GM23338 (cell line): Measurements from ENCODE around the gene KRT6A. TPM values are rescaled to one million over a fixed set of nuclear protein-coding genes. Genes with fewer than 3 reads are reported as not detected.

Source experiments
- ATAC-seq: fragments of 200-7000 bp; cut with Tn5 transposase; 3 replicates; pipeline ENCODE4 v1.9.1; 2020
- DNase-seq: peaks from one replicate; pipeline ENCODE4 v3.0.0-alpha.2; 2015; ENCODE audit warnings: low spot score
- H2AFZ ChIP-seq: fragments of 200-600 bp; sonication (generic); 2 replicates; pipeline ENCODE4 v1.8.0; 2016; ENCODE audit warnings: antibody characterized with exemption, mild to moderate bottlenecking, moderate library complexity
- H3F3A ChIP-seq: fragments of 200-600 bp; sonication (generic); replicated peaks from 2 replicates; pipeline ENCODE4 v1.8.0; 2017; ENCODE audit warnings: antibody characterized with exemption, mixed run types, low read depth
- H3K27ac ChIP-seq: fragments of 200-600 bp; sonication (generic); 2 replicates; pipeline ENCODE4 v1.6.1; 2016; ENCODE audit warnings: low read depth
- H3K27me3 ChIP-seq: fragments of 200-600 bp; sonication (generic); 2 replicates; pipeline ENCODE4 v1.8.0; 2016; ENCODE audit warnings: mild to moderate bottlenecking, mixed run types, moderate library complexity; ENCODE audit not compliant: insufficient read depth
- H3K36me3 ChIP-seq: fragments of 200-600 bp; sonication (generic); 2 replicates; pipeline ENCODE4 v1.8.0; 2016; ENCODE audit warnings: mild to moderate bottlenecking; ENCODE audit not compliant: insufficient read depth
- H3K4me1 ChIP-seq: fragments of 200-600 bp; sonication (generic); 2 replicates; pipeline ENCODE4 v1.8.0; 2016; ENCODE audit warnings: mild to moderate bottlenecking, moderate library complexity; ENCODE audit not compliant: insufficient read depth
- H3K4me2 ChIP-seq: fragments of 200-600 bp; sonication (generic); 2 replicates; pipeline ENCODE4 v1.7.1; 2017; ENCODE audit warnings: mixed run types
- H3K4me3 ChIP-seq: fragments of 200-600 bp; sonication (generic); 2 replicates; pipeline ENCODE4 v1.6.1; 2016; ENCODE audit warnings: mixed run types
- H3K79me2 ChIP-seq: fragments of 200-600 bp; sonication (generic); replicated peaks from 2 replicates; pipeline ENCODE4 v1.8.0; 2017; ENCODE audit warnings: mild to moderate bottlenecking; ENCODE audit not compliant: insufficient read depth
- H3K9me2 ChIP-seq: fragments of 200-600 bp; sonication (generic); 2 replicates; pipeline ENCODE4 v1.8.0; 2017; ENCODE audit not compliant: insufficient read depth
- H4K20me1 ChIP-seq: fragments of 200-600 bp; sonication (generic); replicated peaks from 2 replicates; pipeline ENCODE4 v1.8.0; 2017; ENCODE audit warnings: mild to moderate bottlenecking; ENCODE audit not compliant: insufficient read depth
- H3K27ac Mint-ChIP-seq: 2 replicates; pipeline ENCODE4 v1.8.0; 2020; ENCODE audit warnings: inconsistent platforms, mild to moderate bottlenecking, moderate library complexity, mixed read lengths
- H3K27me3 Mint-ChIP-seq: 3 replicates; pipeline ENCODE4 v1.8.0; 2022; ENCODE audit warnings: low read depth, mild to moderate bottlenecking, moderate library complexity, mixed read lengths, inconsistent platforms; ENCODE audit not compliant: insufficient read depth, poor library complexity
- H3K36me3 Mint-ChIP-seq: 3 replicates; pipeline ENCODE4 v1.8.0; 2021; ENCODE audit warnings: low read depth, mild to moderate bottlenecking, inconsistent platforms, moderate library complexity, mixed read lengths
- H3K4me1 Mint-ChIP-seq: 3 replicates; pipeline ENCODE4 v1.8.0; 2020; ENCODE audit warnings: mild to moderate bottlenecking, inconsistent platforms, mixed read lengths
- H3K4me3 Mint-ChIP-seq: 3 replicates; pipeline ENCODE4 v1.8.0; 2021; ENCODE audit warnings: moderate library complexity, mild to moderate bottlenecking, inconsistent platforms, mixed read lengths
- H3K9me3 Mint-ChIP-seq: 3 replicates; pipeline ENCODE4 v1.8.0; 2020; ENCODE audit warnings: moderate library complexity, mild to moderate bottlenecking, inconsistent platforms, mixed read lengths
- CREB1 ChIP-seq: fragments of 250-450 bp; sonication (Bioruptor Pico); IDR thresholded peaks from 2 replicates; pipeline ENCODE4 v1.5.0; 2020; ENCODE audit warnings: low read depth, mild to moderate bottlenecking, moderate library complexity
- EZH2 ChIP-seq: fragments of 200-600 bp; sonication (generic); IDR thresholded peaks from one replicate; pipeline ENCODE4 v1.8.0; 2017; ENCODE audit warnings: antibody characterized with exemption, mild to moderate bottlenecking, low read depth; ENCODE audit not compliant: unreplicated experiment
- EZH2phosphoT487 ChIP-seq: fragments of 200-600 bp; sonication (generic); IDR thresholded peaks from one replicate; pipeline ENCODE4 v1.8.1; 2018; ENCODE audit warnings: antibody characterized with exemption; ENCODE audit not compliant: unreplicated experiment
- JUNB ChIP-seq: IDR thresholded peaks from one replicate; pipeline ENCODE4 v1.6.1; 2016; ENCODE audit warnings: antibody characterized with exemption; ENCODE audit not compliant: unreplicated experiment
- NANOG ChIP-seq: IDR thresholded peaks from 2 replicates; pipeline ENCODE4 v1.6.1; 2016; ENCODE audit warnings: antibody characterized with exemption, borderline replicate concordance
- POLR2AphosphoS5 ChIP-seq: IDR thresholded peaks from 2 replicates; pipeline ENCODE4 v1.6.1; 2016; ENCODE audit warnings: antibody characterized with exemption, low read depth
- STAT1 ChIP-seq: IDR thresholded peaks from one replicate; pipeline ENCODE4 v1.6.1; 2016; ENCODE audit warnings: antibody characterized with exemption; ENCODE audit not compliant: unreplicated experiment
- ZNF114 ChIP-seq: fragments of 250-450 bp; sonication (Bioruptor Pico); IDR thresholded peaks from 2 replicates; pipeline ENCODE4 v1.5.0; 2020; ENCODE audit warnings: mild to moderate bottlenecking, moderate library complexity
- ZNF331 ChIP-seq: fragments of 250-450 bp; sonication (Bioruptor Pico); IDR thresholded peaks from 2 replicates; pipeline ENCODE4 v1.5.0; 2020; ENCODE audit warnings: low read depth, mild to moderate bottlenecking, moderate library complexity
- polyA plus RNA-seq: library from polyadenylated mRNA; unstranded; fragments of >200 nt; fragmentation: Nextera tagmentation; extraction: Ambion mirVana; gene quantifications from 2 replicates; pipeline ENCODE4 v1.2.1, GENCODE V29; 2016
- total RNA-seq: library from RNA; depleted of rRNA; stranded (reverse); fragments of >200 nt; shearing (Covaris generic); gene quantifications from 2 replicates; pipeline ENCODE4 v1.2.3, GENCODE V29; 2014
- TF ChIP-seq, protein P1 (sequence below): IDR thresholded peaks from 2 replicates; pipeline ENCODE4 v1.6.1; 2016; ENCODE audit warnings: antibody characterized with exemption
- TF ChIP-seq, protein P2 (sequence below): fragments of 250-450 bp; sonication (Bioruptor Pico); IDR thresholded peaks from 2 replicates; pipeline ENCODE4 v1.5.0; 2020; ENCODE audit warnings: mild to moderate bottlenecking, moderate library complexity
- TF ChIP-seq, protein P3 (sequence below), 2 experiments: fragments of 200-600 bp in 1 of 2; sonication (generic) in 1 of 2; conservative IDR thresholded peaks; 2 replicates each; pipeline versions ENCODE4 v1.5.1 to v1.6.1; 2016 to 2017; ENCODE audit warnings: antibody characterized with exemption in 2 of 2, low read depth in 2 of 2, mild to moderate bottlenecking in 2 of 2, moderate library complexity in 1 of 2
- TF ChIP-seq, protein P4 (sequence below): IDR thresholded peaks from one replicate; pipeline ENCODE4 v1.6.1; 2018; ENCODE audit warnings: antibody characterized with exemption; ENCODE audit not compliant: unreplicated experiment

KRT6A gene
- total and polyA plus RNA-seq, 2 experiments from 2014 or later, result not detected

DNA sequence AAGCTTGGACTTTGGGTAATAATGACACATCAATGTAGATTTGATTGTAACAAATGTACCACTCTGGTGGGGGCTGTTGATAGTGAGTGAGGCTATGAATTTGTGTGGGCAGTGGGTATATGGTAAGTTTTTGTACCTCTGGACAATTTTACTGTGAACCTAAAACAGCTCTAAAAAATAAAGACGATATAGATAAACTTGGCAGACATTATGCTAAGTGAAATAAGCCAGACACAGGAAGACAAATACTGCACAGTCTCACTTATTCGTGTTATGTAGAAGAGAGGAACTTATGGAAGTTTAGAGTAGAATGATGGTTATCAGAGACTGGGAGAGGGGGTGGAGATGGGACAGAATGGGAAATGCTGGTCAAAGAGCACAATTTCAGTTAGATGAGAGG, 28.2 kb downstream of the KRT6A start:
- TF ChIP-seq JUNB (no peak), EZH2phosphoT487 (no peak), EZH2 (no peak), STAT1 (no peak), NANOG (no peak), ZNF331 (CRISPR knock-in tag) (no peak), ZNF114 (CRISPR knock-in tag) (no peak), CREB1 (CRISPR knock-in tag) (no peak), POLR2AphosphoS5 (no peak)
- TF ChIP-seq, protein P1, sequence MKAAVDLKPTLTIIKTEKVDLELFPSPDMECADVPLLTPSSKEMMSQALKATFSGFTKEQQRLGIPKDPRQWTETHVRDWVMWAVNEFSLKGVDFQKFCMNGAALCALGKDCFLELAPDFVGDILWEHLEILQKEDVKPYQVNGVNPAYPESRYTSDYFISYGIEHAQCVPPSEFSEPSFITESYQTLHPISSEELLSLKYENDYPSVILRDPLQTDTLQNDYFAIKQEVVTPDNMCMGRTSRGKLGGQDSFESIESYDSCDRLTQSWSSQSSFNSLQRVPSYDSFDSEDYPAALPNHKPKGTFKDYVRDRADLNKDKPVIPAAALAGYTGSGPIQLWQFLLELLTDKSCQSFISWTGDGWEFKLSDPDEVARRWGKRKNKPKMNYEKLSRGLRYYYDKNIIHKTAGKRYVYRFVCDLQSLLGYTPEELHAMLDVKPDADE, result no peak
- TF ChIP-seq, protein P2, sequence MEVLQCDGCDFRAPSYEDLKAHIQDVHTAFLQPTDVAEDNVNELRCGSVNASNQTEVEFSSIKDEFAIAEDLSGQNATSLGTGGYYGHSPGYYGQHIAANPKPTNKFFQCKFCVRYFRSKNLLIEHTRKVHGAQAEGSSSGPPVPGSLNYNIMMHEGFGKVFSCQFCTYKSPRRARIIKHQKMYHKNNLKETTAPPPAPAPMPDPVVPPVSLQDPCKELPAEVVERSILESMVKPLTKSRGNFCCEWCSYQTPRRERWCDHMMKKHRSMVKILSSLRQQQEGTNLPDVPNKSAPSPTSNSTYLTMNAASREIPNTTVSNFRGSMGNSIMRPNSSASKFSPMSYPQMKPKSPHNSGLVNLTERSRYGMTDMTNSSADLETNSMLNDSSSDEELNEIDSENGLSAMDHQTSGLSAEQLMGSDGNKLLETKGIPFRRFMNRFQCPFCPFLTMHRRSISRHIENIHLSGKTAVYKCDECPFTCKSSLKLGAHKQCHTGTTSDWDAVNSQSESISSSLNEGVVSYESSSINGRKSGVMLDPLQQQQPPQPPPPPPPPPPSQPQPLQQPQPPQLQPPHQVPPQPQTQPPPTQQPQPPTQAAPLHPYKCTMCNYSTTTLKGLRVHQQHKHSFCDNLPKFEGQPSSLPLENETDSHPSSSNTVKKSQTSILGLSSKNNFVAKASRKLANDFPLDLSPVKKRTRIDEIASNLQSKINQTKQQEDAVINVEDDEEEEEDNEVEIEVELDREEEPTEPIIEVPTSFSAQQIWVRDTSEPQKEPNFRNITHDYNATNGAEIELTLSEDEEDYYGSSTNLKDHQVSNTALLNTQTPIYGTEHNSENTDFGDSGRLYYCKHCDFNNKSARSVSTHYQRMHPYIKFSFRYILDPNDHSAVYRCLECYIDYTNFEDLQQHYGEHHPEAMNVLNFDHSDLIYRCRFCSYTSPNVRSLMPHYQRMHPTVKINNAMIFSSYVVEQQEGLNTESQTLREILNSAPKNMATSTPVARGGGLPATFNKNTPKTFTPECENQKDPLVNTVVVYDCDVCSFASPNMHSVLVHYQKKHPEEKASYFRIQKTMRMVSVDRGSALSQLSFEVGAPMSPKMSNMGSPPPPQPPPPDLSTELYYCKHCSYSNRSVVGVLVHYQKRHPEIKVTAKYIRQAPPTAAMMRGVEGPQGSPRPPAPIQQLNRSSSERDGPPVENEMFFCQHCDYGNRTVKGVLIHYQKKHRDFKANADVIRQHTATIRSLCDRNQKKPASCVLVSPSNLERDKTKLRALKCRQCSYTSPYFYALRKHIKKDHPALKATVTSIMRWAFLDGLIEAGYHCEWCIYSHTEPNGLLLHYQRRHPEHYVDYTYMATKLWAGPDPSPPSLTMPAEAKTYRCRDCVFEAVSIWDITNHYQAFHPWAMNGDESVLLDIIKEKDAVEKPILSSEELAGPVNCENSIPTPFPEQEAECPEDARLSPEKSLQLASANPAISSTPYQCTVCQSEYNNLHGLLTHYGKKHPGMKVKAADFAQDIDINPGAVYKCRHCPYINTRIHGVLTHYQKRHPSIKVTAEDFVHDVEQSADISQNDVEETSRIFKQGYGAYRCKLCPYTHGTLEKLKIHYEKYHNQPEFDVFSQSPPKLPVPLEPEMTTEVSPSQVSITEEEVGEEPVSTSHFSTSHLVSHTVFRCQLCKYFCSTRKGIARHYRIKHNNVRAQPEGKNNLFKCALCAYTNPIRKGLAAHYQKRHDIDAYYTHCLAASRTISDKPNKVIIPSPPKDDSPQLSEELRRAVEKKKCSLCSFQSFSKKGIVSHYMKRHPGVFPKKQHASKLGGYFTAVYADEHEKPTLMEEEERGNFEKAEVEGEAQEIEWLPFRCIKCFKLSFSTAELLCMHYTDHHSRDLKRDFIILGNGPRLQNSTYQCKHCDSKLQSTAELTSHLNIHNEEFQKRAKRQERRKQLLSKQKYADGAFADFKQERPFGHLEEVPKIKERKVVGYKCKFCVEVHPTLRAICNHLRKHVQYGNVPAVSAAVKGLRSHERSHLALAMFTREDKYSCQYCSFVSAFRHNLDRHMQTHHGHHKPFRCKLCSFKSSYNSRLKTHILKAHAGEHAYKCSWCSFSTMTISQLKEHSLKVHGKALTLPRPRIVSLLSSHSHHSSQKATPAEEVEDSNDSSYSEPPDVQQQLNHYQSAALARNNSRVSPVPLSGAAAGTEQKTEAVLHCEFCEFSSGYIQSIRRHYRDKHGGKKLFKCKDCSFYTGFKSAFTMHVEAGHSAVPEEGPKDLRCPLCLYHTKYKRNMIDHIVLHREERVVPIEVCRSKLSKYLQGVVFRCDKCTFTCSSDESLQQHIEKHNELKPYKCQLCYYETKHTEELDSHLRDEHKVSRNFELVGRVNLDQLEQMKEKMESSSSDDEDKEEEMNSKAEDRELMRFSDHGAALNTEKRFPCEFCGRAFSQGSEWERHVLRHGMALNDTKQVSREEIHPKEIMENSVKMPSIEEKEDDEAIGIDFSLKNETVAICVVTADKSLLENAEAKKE (CRISPR knock-in tag), result no peak
- TF ChIP-seq, protein P3, sequence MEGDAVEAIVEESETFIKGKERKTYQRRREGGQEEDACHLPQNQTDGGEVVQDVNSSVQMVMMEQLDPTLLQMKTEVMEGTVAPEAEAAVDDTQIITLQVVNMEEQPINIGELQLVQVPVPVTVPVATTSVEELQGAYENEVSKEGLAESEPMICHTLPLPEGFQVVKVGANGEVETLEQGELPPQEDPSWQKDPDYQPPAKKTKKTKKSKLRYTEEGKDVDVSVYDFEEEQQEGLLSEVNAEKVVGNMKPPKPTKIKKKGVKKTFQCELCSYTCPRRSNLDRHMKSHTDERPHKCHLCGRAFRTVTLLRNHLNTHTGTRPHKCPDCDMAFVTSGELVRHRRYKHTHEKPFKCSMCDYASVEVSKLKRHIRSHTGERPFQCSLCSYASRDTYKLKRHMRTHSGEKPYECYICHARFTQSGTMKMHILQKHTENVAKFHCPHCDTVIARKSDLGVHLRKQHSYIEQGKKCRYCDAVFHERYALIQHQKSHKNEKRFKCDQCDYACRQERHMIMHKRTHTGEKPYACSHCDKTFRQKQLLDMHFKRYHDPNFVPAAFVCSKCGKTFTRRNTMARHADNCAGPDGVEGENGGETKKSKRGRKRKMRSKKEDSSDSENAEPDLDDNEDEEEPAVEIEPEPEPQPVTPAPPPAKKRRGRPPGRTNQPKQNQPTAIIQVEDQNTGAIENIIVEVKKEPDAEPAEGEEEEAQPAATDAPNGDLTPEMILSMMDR (conservative IDR thresholded peaks at IDR 0.05; ENCODE audit: low read depth in 2 of 2), result no peak
- TF ChIP-seq, protein P4, sequence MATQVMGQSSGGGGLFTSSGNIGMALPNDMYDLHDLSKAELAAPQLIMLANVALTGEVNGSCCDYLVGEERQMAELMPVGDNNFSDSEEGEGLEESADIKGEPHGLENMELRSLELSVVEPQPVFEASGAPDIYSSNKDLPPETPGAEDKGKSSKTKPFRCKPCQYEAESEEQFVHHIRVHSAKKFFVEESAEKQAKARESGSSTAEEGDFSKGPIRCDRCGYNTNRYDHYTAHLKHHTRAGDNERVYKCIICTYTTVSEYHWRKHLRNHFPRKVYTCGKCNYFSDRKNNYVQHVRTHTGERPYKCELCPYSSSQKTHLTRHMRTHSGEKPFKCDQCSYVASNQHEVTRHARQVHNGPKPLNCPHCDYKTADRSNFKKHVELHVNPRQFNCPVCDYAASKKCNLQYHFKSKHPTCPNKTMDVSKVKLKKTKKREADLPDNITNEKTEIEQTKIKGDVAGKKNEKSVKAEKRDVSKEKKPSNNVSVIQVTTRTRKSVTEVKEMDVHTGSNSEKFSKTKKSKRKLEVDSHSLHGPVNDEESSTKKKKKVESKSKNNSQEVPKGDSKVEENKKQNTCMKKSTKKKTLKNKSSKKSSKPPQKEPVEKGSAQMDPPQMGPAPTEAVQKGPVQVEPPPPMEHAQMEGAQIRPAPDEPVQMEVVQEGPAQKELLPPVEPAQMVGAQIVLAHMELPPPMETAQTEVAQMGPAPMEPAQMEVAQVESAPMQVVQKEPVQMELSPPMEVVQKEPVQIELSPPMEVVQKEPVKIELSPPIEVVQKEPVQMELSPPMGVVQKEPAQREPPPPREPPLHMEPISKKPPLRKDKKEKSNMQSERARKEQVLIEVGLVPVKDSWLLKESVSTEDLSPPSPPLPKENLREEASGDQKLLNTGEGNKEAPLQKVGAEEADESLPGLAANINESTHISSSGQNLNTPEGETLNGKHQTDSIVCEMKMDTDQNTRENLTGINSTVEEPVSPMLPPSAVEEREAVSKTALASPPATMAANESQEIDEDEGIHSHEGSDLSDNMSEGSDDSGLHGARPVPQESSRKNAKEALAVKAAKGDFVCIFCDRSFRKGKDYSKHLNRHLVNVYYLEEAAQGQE, result no peak
- H3K27ac ChIP-seq, result no peak overlapping the region
- no peak overlapping the region for H2AFZ ChIP-seq

More for the DNA sequence above, 28.2 kb downstream of the KRT6A start:
- no peaks in the 10 kb centered on the region for H3K36me3 ChIP-seq
- Mint-ChIP-seq H3K4me1 (no peaks in the 10 kb centered on the region; the same call in 2 of the 3 replicates), H3K9me3 (peaks cover 4% of the 10 kb centered on the region; the same call in 1 of the 3 replicates), H3K27ac (no peak overlapping the region), H3K27me3 (no peaks in the 10 kb centered on the region), H3K36me3 (no peaks in the 10 kb centered on the region; the same call in 2 of the 3 replicates), H3K4me3 (no peak overlapping the region)
- no peak overlapping the region for H3K4me3 ChIP-seq
- H3K27me3 ChIP-seq, result no peaks in the 10 kb centered on the region
- no peaks in the 10 kb centered on the region for H3K79me2 ChIP-seq
- no peaks in the 10 kb centered on the region for H3F3A ChIP-seq
- H3K4me2 ChIP-seq, result no peak overlapping the region
- DNase-seq (no peak), ATAC-seq (no peak)
- H3K4me1 ChIP-seq, result no peaks in the 10 kb centered on the region
- H3K9me2 ChIP-seq, result no peaks in the 10 kb centered on the region
- H4K20me1 ChIP-seq, result no peaks in the 10 kb centered on the region
